ENCODE results near the gene EPHA5.

DNA sequence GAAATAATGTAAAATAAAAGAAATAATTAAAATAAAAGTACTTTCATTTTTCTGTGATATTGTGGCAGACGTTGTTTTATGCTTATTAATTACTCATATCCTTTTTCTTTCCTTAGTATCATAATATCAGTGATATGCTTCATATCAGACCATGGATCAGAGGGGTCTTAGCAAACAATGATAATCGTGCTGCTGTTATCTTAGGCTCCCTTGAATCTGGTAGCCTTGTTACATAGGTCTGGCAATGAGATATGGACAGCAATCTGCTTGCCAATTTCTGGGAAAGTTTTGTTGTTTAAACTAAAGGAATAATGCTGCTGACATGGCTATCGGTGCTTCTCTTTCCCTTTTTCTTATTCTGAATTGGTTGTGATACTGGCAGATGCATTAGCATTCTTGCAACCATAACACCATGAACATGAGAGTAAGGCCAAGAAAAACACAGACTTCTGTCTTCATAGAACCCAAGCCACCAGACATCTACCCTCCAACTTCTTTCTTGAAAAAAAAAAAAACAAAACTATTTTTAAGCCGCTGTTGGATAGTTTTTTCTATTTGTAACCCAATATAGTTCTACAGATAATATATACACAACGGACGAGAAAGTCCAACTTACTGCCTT is 16.4 kb downstream of the EPHA5 start:
- TF ChIP-seq ZFP3 (CRISPR knock-in tag; IDR thresholded peaks at IDR 0.05) = no peak
- no peak for TF ChIP-seq BACH2 (CRISPR knock-in tag; IDR thresholded peaks at IDR 0.05; ENCODE audit: borderline replicate concordance)
- TF ChIP-seq ESRRG (CRISPR knock-in tag; IDR thresholded peaks at IDR 0.05) = no peak
- no peak for TF ChIP-seq TCF4 (CRISPR knock-in tag; IDR thresholded peaks at IDR 0.05; ENCODE audit: borderline replicate concordance)
- TF ChIP-seq TOX (CRISPR knock-in tag; IDR thresholded peaks at IDR 0.05; ENCODE audit: borderline replicate concordance) = no peak
- no peak for TF ChIP-seq ZFP30 (CRISPR knock-in tag; IDR thresholded peaks at IDR 0.05)
- no peak for TF ChIP-seq ZNF565 (CRISPR knock-in tag; conservative IDR thresholded peaks at IDR 0.05; ENCODE audit: low read depth)
- TF ChIP-seq ZC3H10 (CRISPR knock-in tag; IDR thresholded peaks at IDR 0.05) = no peak
- TF ChIP-seq, protein P1, sequence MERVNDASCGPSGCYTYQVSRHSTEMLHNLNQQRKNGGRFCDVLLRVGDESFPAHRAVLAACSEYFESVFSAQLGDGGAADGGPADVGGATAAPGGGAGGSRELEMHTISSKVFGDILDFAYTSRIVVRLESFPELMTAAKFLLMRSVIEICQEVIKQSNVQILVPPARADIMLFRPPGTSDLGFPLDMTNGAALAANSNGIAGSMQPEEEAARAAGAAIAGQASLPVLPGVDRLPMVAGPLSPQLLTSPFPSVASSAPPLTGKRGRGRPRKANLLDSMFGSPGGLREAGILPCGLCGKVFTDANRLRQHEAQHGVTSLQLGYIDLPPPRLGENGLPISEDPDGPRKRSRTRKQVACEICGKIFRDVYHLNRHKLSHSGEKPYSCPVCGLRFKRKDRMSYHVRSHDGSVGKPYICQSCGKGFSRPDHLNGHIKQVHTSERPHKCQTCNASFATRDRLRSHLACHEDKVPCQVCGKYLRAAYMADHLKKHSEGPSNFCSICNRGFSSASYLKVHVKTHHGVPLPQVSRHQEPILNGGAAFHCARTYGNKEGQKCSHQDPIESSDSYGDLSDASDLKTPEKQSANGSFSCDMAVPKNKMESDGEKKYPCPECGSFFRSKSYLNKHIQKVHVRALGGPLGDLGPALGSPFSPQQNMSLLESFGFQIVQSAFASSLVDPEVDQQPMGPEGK (CRISPR knock-in tag; IDR thresholded peaks at IDR 0.05; ENCODE audit: borderline replicate concordance) = no peak
- no peak for TF ChIP-seq PPARA (CRISPR knock-in tag; IDR thresholded peaks at IDR 0.05; ENCODE audit: borderline replicate concordance)
- no peak for TF ChIP-seq ISL1 (CRISPR knock-in tag; IDR thresholded peaks at IDR 0.05)

All from SK-N-SH treated with all-trans-retinoic acid at 6 μM for 48 hours (cell line).